SJCRH30 (cell line): ENCODE results near the gene UTRN. TPM values are rescaled to one million over a fixed set of nuclear protein-coding genes. Genes with fewer than 3 reads are reported as not detected.

Experiments
- DNase-seq, 2 experiments: peaks; one replicate each; pipeline ENCODE4 v3.0.0-alpha.2; 2015 to 2020
- H3K27ac ChIP-seq: fragments of 250-450 bp; sonication (Bioruptor Pico); 2 replicates; pipeline ENCODE4 v1.5.1; 2020; ENCODE audit warnings: mild to moderate bottlenecking, moderate library complexity
- H3K27me3 ChIP-seq: fragments of 250-450 bp; sonication (Bioruptor Pico); 2 replicates; pipeline ENCODE4 v1.5.1; 2020; ENCODE audit warnings: mild to moderate bottlenecking, moderate library complexity
- H3K36me3 ChIP-seq: fragments of 250-450 bp; sonication (Bioruptor Pico); 2 replicates; pipeline ENCODE4 v1.5.1; 2020; ENCODE audit warnings: mild to moderate bottlenecking, moderate library complexity
- H3K4me1 ChIP-seq: fragments of 250-450 bp; sonication (Bioruptor Pico); 2 replicates; pipeline ENCODE4 v1.5.1; 2020; ENCODE audit warnings: mild to moderate bottlenecking, moderate library complexity
- H3K4me3 ChIP-seq: fragments of 250-450 bp; sonication (Bioruptor Pico); 2 replicates; pipeline ENCODE4 v1.5.1; 2020; ENCODE audit warnings: mild to moderate bottlenecking, moderate library complexity
- H3K9me3 ChIP-seq: fragments of 250-450 bp; sonication (Bioruptor Pico); replicated peaks from 2 replicates; pipeline ENCODE4 v1.5.1; 2020; ENCODE audit warnings: mild to moderate bottlenecking, moderate library complexity
- total RNA-seq: library from RNA; depleted of rRNA; stranded (reverse); fragments of >200 nt; shearing (Covaris generic); gene quantifications from 2 replicates; pipeline ENCODE4 v1.2.3, GENCODE V29; 2014

The UTRN gene
- total RNA-seq, 1 experiment from 2014 or later, result 74.7 TPM

- DNase-seq, result no peak
- no peak overlapping the region for H3K4me3 ChIP-seq
- peaks cover 29% of the 10 kb centered on the region for H3K4me1 ChIP-seq
- H3K27me3 ChIP-seq, result no peaks in the 10 kb centered on the region
- H3K36me3 ChIP-seq, result no peaks in the 10 kb centered on the region
- H3K9me3 ChIP-seq, result no peaks in the 10 kb centered on the region; the same call in 1 of the 2 replicates
- no peak overlapping the region for H3K27ac ChIP-seq
These were observed 16.3 kb upstream of the UTRN start for GRCh38 chr6:144268794-144269349.

- no peak for DNase-seq
- no peak overlapping the region for H3K4me3 ChIP-seq
- no peaks in the 10 kb centered on the region for H3K27me3 ChIP-seq
- H3K36me3 ChIP-seq, result no peaks in the 10 kb centered on the region
- H3K4me1 ChIP-seq, result no peaks in the 10 kb centered on the region
- no peaks in the 10 kb centered on the region for H3K9me3 ChIP-seq
- no peak overlapping the region for H3K27ac ChIP-seq
These were observed 8.0 kb upstream of the UTRN start for GRCh38 chr6:144277174-144277573.

DNA sequence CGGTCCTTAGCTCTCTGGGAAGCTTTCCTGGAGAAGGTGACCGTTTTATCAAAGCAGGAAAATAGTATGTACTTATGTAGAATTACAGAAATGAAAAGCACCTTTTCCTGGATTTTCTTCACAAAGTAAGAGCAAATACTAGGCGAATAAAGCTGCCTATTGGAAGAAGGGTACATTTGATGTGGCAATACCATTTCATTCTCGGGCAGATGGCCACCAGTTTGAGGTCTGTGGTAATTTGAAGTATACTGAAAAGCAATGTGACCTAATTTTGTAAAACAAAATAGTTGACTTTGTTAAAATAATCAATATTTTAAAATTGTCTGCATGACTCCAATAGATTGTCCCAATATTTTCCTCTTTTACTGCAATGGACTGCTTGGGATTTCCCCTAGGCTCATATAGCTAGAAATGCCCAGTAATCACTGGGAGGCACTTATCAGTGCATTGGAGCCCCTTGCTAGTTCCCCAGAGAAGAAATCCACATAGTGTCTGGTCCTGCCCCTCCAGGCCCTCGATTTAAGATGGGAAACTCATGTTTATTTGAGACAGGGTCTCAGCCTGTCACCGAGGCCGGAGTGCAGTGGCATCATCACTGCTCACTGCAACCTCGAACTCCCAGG lies 7.4 kb upstream of the UTRN start:
- Histone ChIP-seq H3K4me1 (no peaks in the 10 kb centered on the region), H3K27ac (no peak overlapping the region)

DNA sequence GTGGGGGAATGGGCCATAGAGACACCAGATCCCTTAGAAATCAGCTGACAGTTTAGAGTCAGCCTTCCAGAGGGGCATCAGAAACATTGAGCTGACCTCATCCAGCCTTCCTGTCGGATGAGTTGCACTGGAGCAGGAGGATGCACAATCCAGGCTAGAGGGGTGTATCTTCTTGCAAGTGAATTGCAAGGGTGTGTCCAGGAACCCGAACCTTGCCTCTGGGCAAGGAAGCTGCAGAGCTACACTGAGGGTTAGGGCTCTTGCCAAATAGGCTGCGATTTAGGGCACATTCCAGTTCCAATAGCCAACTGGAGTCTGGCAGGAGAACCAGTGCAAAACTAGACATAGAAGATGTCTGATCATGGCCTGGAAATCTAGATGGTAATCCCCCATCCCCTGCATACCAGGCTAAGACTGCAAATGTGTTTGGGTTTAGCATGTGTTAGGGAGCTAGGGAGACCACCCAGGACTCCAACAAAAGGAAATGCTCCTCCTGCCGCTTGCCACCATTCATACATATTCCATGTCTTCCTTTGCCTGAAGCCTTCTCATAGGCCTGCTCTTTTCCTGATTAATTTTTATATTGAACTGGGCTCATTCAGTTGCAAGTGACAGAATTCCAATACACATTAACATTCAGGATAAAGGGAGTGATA lies 6.3 kb upstream of the UTRN start:
- Histone ChIP-seq H3K36me3 (no peaks in the 10 kb centered on the region), H3K27me3 (no peaks in the 10 kb centered on the region), H3K4me1 (no peaks in the 10 kb centered on the region), H3K4me3 (no peak overlapping the region), H3K27ac (no peak overlapping the region), H3K9me3 (no peaks in the 10 kb centered on the region)
- no peak for DNase-seq

More for the DNA sequence above, 7.4 kb upstream of the UTRN start:
- no peaks in the 10 kb centered on the region for H3K36me3 ChIP-seq
- no peaks in the 10 kb centered on the region for H3K9me3 ChIP-seq
- no peak overlapping the region for H3K4me3 ChIP-seq
- H3K27me3 ChIP-seq, result no peaks in the 10 kb centered on the region
- no peak for DNase-seq

DNA sequence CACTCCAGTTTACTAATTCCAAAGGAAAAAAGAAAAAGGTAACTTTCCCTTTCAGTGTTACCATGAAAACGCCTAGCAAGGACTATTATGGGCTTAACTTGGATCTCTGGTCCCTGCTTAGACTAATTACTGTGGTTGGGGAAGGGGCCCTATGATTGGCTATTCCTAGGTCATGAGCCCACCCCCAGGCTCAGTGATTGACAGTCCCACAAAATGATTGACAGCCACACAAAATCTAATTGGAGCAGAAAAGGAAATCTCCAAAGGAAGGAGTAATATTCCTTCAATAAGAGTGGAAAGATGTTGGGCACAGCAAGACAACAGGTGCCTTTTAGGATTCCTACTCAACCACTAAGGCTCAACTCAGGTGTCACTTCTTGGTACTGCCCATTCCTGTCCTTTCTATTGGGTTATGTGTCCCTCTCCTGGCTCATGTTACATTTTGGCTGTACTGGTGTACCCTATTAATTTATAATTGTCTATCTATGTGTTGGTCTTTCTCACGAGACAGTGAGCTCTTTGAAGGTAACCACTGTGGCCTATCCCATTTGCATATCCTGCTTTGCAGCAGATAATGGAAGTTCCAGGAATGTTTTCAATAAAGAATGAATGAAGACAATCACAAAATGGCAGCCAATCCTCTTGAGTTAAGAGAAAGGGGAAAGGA lies 5.5 kb upstream of the UTRN start:
- Histone ChIP-seq H3K27me3 (no peaks in the 10 kb centered on the region), H3K27ac (no peak overlapping the region), H3K4me1 (no peaks in the 10 kb centered on the region), H3K36me3 (no peaks in the 10 kb centered on the region), H3K4me3 (no peak overlapping the region), H3K9me3 (no peaks in the 10 kb centered on the region)
- DNase-seq, result no peak

DNA sequence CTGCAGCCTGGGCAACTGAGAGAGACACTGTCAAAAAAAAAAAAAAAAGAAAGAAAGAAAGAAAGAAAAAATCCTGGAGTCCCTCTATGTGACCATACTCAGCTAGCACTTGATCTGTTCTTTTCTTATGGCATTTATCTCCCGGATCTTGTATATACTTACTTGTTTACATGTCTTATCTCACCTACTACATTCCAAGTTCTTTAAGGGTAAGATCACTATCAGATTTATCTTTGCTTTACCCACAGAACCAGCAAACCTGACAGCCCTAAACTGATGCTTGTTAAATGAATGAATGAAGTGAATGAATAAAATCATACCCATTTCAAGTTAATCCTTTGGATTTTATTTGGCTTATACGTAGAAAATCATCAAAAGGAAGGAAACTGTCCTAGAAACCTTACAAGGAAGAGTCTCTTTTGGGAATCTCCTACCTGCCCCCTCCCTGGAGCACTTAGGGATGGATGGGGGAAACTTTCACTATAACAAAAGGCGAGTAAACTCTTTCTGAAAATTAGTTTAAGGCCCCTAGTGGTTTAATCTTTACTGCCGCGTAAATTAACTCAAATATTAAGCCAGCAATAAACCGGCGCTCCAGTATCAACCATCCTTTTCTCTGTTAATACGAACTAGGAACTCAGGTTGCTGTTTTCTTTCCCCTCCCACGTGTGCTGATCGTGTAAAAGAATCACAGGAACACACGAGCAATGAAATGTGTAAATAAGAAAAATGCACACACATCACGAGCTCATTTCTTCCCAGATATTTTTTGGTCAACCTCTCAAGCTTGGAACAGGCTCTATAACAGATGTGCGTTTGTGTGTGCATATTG lies 1.3 kb upstream of the UTRN start:
- DNase-seq, result peak in 1 of 2 experiments; percentile 32
- Histone ChIP-seq H3K27ac (peak overlapping the region; percentile 85), H3K36me3 (no peaks in the 10 kb centered on the region), H3K4me1 (peaks cover 2% of the 10 kb centered on the region; the same call in 1 of the 2 replicates), H3K4me3 (peak overlapping the region; percentile 82), H3K27me3 (no peaks in the 10 kb centered on the region), H3K9me3 (no peaks in the 10 kb centered on the region)

DNA sequence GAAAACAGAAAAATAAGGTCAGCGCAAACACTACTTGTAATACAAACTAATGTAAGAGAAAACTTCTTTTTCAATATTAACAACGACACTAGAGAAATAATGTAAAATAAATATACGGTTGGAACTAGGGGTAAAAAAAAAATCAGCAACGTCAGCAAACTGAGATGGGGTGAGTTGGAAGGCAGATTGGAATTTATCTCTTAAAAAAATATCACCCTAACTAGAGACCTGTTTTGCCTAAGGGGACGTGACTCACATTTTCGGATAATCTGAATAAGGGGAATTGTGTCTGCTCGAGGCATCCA lies 705 bp upstream of the UTRN start:
- Histone ChIP-seq H3K9me3 (no peaks in the 10 kb centered on the region), H3K27me3 (no peaks in the 10 kb centered on the region), H3K4me3 (peak overlapping the region; percentile 82), H3K36me3 (no peaks in the 10 kb centered on the region), H3K4me1 (peaks cover 2% of the 10 kb centered on the region; the same call in 1 of the 2 replicates), H3K27ac (peak overlapping the region; percentile 85)
- no peak for DNase-seq

DNA sequence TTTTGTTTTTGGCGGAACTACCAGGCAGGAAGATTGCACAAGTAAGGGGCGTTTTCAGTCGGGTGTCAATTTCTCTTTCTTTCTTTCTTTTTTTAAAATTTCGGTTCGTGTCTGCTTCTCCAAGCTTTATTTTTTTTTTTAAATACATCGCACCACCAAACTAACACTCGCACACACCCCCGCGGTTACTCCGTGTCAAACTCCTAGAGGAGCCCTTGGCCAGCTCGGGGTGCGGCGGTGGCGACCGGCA lies 338 bp downstream of the UTRN start:
- Histone ChIP-seq H3K9me3 (no peaks in the 10 kb centered on the region), H3K27ac (peak overlapping the region; percentile 85), H3K4me3 (peak overlapping the region; percentile 82), H3K4me1 (peaks cover 2% of the 10 kb centered on the region; the same call in 1 of the 2 replicates), H3K36me3 (no peaks in the 10 kb centered on the region), H3K27me3 (no peaks in the 10 kb centered on the region)
- DNase-seq, result no peak

DNA sequence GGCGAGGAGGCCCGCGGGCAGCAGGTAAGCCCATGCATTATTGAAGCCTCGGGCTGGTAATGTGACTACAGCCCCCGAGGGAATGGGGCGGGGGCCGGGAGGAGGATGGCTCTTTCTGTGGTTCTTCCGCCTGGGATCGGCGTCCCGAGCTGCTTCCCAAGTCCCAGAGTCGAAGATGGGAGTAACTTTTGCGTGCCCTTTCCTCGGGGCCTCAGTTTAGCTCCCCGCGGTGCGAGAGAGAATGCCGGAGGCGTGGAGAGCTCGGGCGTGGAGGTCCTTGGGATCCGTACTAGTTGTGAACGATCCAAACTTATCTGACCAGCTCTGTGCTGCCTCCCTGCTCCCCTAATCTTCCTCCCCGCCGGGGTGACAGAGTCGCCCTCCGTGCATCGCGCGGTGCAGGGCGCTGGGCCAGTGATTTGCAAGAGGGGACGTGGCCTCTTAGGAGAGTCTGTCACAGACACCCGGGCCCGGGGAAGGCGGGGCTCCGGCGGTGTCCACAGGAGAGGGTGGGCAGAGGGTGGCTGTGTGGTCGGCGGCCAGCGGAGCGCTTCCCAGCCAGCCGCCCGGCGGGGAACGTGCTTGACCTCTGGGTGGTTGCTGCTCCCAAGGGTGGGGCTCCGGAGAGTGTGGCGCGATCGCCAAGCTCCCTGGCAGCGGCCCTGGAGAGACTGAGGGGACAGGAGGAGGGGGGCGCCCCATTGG lies 815 bp downstream of the UTRN start:
- no peaks in the 10 kb centered on the region for H3K27me3 ChIP-seq
- H3K9me3 ChIP-seq, result no peaks in the 10 kb centered on the region
- peak overlapping the region; percentile 82 for H3K4me3 ChIP-seq
- no peaks in the 10 kb centered on the region for H3K36me3 ChIP-seq
- H3K27ac ChIP-seq, result peak overlapping the region; percentile 85
- DNase-seq, result peak; percentile 75 to 76
- H3K4me1 ChIP-seq, result peaks cover 2% of the 10 kb centered on the region; the same call in 1 of the 2 replicates

- H3K4me3 ChIP-seq, result peak overlapping the region; percentile 82
- H3K27me3 ChIP-seq, result no peaks in the 10 kb centered on the region
- H3K36me3 ChIP-seq, result 0 out of 2 replicates have a peak, but pooled peaks cover under 1% of the 10 kb centered on the region
- peak; percentile 74 to 75 for DNase-seq
- no peaks in the 10 kb centered on the region for H3K9me3 ChIP-seq
- peak overlapping the region; percentile 85 for H3K27ac ChIP-seq
- H3K4me1 ChIP-seq, result peaks cover 2% of the 10 kb centered on the region; the same call in 1 of the 2 replicates
These were observed 1.6 kb downstream of the UTRN start for GRCh38 chr6:144286503-144287393.

DNA sequence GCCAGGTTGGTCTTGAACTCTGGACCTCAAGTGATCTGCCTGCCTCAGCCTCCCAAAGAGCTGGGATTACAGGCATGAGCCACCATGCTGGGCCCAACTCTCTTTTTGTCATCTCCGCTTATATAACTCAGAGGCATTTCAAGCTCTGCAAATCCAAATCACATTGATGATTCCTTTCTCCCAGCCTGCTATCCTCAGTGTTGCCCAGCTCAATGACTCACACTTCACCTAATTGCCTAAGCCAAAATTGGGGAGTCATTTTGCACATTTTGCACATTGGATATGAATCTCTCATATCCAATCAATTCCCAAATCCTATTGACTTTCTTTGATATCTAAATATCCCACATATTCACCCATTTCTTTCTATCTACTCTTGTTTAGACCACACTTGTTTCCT lies 3.9 kb downstream of the UTRN start:
- H3K4me3 ChIP-seq, result no peak overlapping the region
- peaks cover 7% of the 10 kb centered on the region; the same call in 1 of the 2 replicates for H3K4me1 ChIP-seq
- no peaks in the 10 kb centered on the region for H3K27me3 ChIP-seq
- peaks cover 12% of the 10 kb centered on the region for H3K36me3 ChIP-seq
- H3K27ac ChIP-seq, result no peak overlapping the region
- H3K9me3 ChIP-seq, result no peaks in the 10 kb centered on the region
- no peak for DNase-seq

DNA sequence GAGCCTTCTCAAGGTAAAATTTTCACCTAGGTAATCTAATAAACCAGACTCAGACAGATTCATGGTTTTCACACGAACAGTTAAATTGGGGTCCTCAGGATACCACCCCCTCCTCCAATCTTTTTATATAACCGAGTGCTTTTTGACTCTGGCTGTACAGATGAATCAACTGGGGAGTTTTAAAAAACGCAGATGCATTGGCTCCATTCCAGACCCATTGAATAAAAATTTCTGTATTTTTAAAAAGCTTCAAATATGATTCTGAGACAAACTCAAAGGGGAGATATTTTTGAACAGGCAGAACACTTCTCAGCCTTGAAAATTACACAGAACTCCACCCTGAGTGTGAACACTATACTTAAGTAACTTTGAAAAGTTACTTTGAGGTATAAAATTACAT lies 7.2 kb downstream of the UTRN start:
- peaks cover 26% of the 10 kb centered on the region for H3K36me3 ChIP-seq
- H3K4me3 ChIP-seq, result no peak overlapping the region
- DNase-seq, result no peak
- H3K27me3 ChIP-seq, result no peaks in the 10 kb centered on the region
- H3K9me3 ChIP-seq, result no peaks in the 10 kb centered on the region; the same call in none of the 2 replicates
- H3K4me1 ChIP-seq, result peaks cover 11% of the 10 kb centered on the region
- no peak overlapping the region for H3K27ac ChIP-seq

GRCh38 chr6:144294016-144294415 lies 8.9 kb downstream of the UTRN start:
- Histone ChIP-seq H3K27me3 (no peaks in the 10 kb centered on the region), H3K4me3 (no peak overlapping the region), H3K27ac (peak overlapping the region; percentile 24; the same call in 1 of the 2 replicates), H3K36me3 (peaks cover 34% of the 10 kb centered on the region), H3K4me1 (peaks cover 9% of the 10 kb centered on the region), H3K9me3 (no peaks in the 10 kb centered on the region; the same call in none of the 2 replicates)
- no peak for DNase-seq
